ENCODE results near the gene UBE2R2.
A peak's percentile ranks its signal among the peaks of the same experiment; 100 is the strongest.
"Not testable (repeated sequence)": the region's sequence is repeated elsewhere in the genome, so short reads cannot be mapped to it uniquely, and the experiment has no call there.

Gene UBE2R2, protein sequence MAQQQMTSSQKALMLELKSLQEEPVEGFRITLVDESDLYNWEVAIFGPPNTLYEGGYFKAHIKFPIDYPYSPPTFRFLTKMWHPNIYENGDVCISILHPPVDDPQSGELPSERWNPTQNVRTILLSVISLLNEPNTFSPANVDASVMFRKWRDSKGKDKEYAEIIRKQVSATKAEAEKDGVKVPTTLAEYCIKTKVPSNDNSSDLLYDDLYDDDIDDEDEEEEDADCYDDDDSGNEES

DNA sequence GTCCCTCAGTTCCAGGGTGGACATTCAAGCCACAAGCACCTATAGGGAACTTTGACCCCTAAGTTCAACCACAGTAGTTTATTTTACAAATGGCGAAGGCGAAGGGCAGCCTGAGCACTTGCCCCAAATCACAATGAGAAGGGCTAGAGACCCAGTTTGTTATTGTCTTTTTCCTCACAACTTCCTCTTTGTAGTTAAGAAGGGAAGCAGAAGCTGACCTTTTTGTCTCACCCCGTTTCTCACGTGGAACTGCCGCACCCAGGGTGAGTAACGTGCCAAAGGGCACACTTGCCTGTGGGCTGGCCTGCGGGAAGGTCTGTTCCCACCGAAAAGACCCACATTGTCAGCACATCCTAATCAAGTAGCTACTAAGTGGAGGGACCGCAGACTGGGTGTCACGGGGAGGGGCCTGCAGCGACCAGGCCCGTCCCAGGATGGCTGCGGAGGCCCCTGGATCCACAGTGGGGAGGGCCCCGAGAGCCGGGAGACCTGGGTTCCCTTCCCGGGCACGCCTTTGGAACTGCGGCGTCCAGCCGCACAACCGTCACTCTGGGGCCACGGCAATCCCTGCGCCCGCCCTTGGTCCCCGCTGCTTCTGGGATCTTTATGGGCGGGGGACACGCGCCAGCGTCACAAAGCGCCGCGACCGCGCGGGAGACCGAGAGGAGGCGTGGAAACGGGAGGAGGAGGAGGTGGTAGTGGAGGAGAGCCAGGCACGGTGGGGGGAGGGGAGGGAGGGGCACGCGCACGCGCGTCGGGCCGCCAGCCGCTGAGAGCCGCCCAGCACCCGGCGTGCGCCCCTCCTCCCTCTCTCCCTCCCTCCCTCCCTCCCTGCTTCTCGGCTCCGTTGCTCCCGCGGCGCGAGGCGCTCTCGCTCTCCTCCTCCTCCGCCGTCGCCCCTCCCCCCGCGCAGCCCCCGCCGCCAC is at the start of gene UBE2R2:
Gene UBE2R2 (plus strand): TSS at position 834 of the 926 bp plus-strand sequence. CDS start 598 bp downstream, outside the sequence.
- peak; percentile 85 for DNase-seq

DNA sequence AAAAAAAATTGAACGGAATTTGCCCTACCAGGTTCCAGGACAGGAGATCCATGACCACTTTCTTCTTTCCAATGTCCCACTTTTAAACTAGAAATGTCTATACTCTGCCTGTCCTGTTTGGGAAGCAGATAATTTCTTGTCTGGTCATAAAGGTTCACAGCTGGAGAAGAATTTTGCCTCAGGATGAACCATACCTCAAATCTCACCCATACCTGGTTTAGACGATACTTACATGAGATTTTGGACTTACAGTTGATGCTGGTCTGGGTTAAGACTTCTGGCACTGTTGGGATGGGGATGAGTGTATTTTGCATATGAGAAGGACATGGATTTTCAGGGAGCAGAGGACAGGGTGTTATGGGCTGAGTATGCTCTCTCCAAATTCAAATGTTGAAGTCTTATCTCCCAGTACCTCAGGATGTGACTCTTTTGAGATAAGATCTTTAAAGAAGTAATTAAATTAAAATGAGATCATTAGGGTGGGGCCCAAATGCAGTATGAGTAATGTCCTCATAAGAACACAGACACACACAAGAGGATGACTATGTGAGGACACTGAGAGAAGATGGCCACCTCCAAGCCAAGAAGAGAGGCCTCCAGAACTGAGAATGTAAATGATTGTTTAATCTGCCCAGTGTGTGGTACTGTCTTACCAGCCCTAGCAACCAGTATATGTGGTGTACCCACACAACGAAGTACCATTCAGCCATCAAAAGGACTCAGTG is 46.6 kb upstream of the UBE2R2 start:
- DNase-seq, result not testable (repeated sequence)

DNA sequence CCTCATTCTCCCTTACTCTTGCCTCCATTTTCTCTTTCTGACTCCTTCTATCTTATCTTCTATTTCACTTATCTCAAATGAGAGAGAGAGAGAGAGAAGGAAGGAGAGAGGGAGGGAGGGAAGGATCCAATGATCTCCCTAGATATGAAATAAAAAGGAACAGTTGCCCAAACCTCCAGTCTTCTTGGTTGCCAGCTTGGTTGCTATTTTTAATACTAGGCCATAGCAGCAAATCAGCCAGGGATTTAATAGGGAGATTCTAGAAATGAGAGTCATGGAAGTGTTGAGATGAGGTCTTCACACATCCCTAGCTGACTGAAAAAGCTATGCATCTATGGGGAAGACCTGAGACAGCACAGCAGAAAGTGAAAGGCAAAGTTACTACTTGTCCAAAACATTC is 43.8 kb upstream of the UBE2R2 start:
- not testable (repeated sequence) for DNase-seq

DNA sequence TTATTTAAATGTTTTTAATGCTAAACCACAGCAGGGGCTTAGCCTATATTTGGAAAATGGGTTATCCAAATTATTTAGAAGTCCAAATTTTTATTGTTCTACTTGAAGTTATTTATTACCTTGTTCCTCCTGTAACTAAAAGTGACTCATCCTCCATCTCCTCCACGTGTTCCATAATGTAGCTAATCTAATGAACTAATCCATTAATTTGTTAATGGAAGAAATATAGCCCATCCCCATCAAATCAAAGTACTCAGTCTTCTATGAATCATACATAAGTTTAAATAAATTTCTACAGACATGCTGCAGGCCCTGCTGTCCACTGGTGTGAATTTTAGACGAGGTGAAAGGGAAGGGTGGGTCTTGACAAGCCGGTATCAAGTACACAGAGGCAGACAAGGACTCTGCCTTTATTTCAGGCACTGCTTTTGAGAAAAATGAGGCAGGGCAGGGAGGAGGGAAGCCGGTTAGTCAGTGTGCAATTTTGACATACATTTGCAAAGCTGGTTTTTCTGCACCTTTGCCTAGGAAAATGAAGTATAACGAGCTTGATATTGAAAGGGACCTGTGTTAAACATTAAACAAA is 42.8 kb upstream of the UBE2R2 start:
- DNase-seq, result not testable (repeated sequence)

DNA sequence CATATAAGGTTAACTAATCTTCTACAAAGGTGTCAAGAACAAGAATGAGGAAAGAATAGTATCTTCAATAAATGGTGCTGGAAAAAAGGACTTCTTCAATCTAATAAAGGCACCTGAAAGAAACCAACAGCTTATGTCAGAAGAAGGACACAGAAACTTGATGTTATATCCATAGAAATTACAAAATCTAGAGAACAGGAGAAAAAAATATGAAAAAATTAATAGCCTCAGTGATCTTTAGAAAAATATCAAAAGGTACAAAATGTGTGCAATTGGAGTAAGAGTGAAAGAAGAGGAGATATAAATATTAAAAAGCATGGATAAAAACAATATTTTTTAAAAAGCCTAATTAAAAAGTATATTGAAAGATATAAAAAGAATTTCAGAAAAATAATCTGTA is 40.4 kb upstream of the UBE2R2 start:
- DNase-seq, result no peak

DNA sequence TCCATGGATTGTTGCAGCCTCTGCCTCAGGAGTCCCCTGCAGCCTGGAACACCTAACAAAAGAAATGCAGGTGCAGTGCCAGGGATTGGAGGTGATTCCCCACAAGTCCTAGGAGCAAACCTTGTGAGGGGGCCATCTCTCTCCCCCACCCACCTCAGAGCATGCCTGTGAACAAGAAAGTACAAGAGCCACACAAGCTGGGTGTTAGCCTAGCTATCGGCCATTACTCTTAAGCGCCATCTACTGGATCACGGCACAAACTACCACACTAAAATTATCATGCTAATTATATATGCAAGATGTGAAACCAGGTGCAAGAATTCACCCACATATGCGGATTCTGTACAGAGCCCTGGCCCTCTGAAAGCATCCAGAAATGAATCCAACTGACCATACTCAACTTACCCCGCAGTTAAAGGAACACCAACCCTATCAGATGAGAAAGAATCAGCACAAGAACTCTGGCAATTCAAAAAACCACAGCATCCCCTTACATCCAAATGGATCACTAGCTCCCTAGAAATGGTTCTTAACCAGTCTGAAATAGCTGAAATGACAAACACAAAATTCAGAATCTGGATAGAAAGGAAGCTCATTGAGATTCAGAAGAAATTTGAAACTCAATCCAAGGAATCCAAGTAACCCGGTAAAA is 38.1 kb upstream of the UBE2R2 start:
- peak; percentile 8 for DNase-seq

DNA sequence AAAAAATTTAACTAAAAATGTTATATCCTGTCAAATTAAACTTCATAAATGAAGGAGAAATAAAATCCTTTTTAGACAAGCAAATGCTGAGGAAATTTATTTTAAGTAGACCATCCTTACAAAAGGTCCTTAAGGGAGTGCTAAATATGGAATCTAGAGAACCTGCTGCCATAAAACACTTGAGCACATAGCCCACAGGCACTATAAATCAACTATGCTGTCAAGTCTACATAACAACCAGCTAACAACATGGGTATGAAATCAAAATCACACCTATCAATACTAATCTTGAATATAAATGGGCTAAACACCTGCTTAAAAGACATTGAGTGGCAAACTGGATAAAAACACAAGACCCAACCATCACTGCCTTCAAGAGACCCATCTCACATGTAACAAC is 36.7 kb upstream of the UBE2R2 start:
- no peak for DNase-seq

DNA sequence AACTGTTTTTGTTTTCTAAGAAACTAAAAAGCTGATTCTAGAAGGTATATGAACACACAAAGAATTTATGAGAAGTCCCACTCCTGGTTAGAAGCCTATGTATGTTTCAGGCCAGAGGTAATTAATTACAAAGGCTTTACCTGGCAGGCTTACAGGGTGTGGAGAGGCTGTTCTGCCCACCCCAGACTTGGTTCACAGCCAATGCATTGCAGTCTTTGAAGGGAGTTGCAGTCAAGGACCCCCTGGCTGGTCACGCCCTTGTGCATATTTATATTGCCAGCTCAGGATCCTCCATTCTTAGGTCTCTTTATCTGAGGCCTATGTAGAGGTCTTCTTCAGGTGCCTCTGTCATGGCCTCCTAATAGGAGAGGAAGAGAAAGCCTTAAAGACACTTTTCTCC is 35.2 kb upstream of the UBE2R2 start:
- no peak for DNase-seq

DNA sequence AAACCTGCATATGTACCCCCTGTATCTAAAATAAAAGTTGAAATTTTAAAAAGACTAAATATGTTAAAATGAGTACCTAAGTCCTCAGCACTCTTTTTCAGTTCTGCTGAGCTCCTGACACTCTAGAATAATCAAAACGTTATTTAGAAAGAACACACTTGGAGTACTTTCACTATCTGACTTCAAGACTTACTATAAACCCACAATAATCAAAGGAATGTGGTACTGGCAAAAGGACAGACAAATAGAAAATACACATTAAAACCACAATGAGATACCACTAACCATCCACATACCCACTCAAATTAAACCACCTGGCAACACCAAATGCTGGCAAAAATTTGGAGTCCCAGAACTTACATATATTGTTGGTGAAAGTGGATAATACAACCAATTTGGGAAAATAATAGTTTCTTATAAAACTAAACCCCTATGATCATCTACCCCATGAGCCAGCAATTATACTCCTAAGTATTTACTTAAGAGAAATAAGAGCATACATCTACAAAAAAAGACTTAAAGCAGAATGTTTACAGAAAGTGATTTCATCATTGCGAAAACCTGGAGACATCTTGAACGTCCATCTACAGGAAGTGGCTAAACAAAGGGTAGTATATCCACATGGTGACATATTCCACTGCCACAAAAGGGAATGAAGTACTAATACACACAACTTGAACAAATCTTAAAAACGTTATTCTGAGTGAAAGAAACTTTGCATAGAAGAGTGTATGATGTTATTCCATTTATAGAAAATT is 34.4 kb upstream of the UBE2R2 start:
- DNase-seq, result no peak

DNA sequence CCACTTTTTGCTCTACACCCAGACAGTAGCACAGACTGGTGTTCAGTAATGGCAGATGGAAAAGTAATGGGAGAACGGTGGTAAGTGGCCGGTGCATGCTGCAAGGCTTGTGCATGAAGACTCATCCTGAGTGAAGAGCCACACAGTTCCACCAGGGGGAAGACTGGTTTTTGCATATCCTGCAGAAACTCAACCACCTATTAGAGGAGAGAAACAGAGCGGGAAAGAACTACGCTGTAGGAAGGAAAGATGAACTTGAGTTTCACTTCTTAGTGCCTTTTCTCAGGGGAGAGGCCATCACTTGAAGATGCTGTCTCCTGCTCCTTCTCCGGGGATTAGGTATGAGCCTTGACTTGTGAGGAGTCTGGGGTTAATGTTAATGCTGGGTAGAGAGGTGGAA is 31.0 kb upstream of the UBE2R2 start:
- no peak for DNase-seq

DNA sequence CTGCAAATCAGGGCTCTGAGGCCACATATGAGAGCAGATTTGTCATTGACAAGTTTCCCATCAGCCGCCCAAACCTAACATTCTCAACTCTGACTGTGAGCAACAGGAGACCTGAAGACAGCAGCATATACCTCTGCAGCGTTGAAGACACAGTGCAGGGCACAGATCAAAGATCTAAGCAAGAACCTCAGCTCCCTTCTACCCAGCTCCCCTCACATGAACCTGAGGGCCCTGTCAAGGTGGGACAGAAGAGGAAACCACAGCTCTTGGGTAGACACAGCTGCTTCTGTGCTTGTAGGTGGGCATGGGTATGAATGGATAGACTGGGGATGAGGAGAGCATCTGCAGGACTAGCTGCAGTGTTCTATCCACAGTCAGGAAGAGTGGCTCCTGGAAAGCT is 30.3 kb upstream of the UBE2R2 start:
- no peak for DNase-seq

DNA sequence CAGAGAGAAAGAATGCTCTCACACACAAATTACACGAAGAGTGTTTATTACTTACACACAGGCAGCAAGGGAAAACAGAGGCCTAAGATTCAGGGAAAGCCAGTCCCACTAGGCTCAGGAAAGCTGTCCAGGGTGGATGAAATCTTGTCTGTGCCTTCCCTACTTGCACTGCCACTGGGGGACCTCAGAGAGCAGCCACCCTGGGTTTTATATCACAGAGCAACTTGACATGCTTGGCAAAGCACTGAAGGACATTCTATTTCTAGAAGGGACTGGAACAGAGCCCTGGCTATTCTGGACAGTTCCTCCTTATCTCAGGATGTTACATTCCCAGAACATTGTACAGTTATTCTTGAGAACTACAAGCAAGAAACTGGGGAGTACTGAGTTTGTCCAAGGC is 29.1 kb upstream of the UBE2R2 start:
- DNase-seq, result no peak

DNA sequence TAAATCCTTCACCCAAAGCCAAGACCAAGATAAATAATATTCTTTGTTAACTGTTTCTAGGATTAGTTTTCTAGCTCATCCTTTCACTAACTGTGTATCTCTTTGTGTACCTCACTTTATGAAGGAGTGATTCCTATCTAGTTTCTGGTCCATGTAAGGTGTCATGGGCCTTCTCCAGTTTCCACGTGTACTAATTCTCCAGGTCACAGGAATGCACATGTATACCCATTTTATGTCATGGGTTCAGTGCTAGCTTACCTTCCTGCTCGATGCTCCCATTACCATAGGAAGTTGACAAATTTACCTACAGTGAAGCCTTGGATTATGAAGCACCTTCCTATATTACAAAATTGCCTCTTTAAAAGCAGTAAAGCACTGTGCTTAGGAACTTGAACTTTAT is 27.5 kb upstream of the UBE2R2 start:
- DNase-seq, result not testable (repeated sequence)

DNA sequence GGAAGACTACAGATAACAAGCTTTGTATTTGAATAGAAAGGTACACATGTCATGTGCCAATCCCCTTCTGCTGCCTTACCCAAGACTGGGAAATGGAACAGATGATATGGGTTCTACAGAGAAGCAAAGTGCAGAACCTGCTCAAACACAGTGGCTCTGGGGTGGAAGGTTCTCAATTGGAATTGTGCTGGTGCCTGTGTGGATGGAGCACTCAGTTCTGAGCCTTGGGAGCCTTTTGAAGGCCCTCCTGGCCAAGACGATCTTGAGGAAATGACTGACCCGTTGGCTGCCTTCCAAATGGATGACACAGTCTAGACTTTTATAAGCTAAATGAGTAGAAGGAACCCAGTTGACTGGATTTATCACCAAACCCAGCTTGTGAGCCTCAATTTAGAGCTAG is 25.8 kb upstream of the UBE2R2 start:
- no peak for DNase-seq

DNA sequence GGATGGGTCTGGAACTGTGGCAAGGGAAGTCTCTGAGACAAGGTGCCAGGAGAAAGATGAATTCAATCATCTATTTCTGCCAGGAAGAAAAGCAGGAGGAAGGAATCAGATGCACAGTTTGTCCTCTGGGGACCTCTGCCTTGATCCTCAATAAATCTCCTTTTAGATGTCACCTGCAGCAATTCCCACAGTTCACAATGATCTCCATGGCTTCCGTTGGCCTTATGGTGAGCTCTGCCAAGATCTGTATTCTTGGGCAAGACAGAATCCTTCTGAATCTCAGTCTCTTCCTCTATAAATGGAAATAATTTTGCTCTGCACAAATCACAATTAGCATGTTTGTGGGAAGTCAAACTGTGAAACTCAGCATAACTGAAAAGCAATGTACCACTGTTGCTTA is 23.5 kb upstream of the UBE2R2 start:
- not testable (repeated sequence) for DNase-seq

DNA sequence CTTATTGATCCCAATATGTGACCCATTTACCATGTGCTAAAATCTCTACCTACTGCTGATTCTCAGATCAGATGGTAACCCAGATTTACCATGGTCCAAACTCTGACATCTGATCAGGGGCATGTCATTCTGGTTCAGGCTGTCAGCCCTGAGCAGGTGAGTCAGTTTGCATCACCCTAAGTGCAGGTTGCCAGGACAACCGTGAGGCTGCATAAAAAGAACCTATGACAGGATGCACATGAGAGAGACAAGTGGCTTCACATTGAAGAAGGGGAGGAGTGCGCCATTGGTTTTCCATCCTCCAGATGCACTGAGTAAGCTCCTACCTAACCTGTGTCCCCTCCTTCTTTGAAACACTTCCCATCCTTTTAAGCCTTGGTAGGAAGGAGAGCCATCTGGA is 22.4 kb upstream of the UBE2R2 start:
- DNase-seq, result no peak

DNA sequence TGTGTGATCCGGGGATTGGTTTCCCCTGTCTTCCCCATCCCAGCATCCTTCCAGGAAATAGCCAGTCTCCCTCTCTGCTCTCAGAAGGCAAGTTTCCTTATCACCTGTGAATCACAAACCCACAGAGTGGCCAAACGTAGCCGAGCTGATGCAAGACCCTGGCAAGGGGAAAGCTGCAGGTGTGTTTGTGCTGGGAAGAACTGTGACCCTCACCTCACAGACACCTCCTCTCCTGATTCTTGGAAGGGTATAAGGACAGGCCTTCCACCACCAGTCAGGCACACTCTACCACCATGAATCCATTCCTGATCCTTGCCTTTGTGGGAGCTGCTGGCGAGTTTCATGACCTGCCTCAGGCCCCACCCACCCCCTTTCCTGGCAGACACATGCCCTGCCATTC is 21.7 kb upstream of the UBE2R2 start, which contains the start of gene PRSS3:
Gene PRSS3 (plus strand): TSS at position 281 of the 400 bp plus-strand sequence. CDS start 13 bp downstream, at position 294.
- DNase-seq, result no peak

DNA sequence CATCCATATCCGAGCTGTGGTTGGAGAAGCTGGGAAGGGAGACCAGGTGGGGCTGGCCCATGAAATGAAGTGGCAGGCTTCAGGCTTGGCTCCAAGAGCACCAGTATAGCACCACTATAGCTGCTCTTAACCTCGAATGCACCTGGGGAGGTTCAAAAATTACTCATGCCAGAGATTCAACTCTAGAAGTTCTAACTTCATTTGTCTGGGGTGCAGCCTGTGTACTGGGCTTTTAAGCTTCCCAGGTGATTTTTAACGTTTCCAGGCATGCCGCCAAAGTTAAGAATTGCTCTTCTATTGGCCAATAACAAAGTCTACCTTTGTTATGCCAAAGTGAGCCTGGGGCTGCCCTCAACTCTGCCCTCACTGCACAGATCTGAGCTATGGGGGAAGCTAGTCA is 21.1 kb upstream of the UBE2R2 start:
- no peak for DNase-seq

DNA sequence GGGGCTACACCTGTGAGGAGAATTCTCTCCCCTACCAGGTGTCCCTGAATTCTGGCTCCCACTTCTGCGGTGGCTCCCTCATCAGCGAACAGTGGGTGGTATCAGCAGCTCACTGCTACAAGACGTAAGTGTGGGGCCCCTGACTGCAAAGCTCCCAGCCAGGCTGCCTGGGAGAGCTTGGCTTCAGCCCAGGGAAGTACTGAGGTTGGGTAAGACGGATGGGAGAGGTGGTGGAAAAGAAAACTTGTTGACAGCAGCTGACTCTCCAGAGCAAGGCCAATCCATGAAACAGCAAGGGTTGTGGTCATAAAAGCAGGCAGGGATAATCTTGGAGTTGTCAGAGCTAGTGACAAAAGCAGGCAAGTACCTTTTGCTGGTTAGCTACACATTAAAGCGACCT is 20.3 kb upstream of the UBE2R2 start:
- DNase-seq, result not testable (repeated sequence)

DNA sequence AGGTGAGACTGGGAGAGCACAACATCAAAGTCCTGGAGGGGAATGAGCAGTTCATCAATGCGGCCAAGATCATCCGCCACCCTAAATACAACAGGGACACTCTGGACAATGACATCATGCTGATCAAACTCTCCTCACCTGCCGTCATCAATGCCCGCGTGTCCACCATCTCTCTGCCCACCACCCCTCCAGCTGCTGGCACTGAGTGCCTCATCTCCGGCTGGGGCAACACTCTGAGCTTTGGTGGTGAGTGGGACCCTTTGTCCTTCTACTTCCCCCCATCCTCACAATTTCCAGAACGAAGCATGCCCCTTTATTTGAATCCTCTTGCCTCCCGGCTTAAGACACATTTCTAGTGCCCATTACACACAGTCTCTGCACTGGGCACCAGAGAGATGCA is 19.1 kb upstream of the UBE2R2 start:
- DNase-seq, result no peak

DNA sequence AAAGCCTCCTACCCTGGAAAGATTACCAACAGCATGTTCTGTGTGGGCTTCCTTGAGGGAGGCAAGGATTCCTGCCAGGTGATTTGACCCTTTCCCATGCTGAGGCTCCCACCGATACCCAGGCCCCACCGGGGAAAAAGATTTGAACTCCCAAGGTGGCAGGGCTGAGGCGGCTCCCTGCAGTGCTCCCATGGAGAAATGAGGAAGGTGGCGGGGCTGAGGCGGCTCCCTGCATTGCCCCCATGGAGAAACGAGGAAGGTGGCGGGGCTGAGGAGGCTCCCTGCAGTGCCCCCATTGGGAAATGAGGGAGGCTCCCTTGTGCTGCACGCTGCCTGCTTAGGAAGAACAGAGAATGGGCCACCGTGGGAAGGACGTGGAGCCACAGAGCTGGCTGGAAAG is 18.4 kb upstream of the UBE2R2 start:
- DNase-seq, result no peak

All from T1000 (cell line).